Loucy (cell line): ENCODE data around the gene TRAF2.

Source experiments
- EZH2phosphoT487 ChIP-seq: fragments of 200-600 bp; IDR thresholded peaks from 2 replicates; pipeline ENCODE4 v1.6.1; 2018; ENCODE audit warnings: antibody characterized with exemption, mild to moderate bottlenecking, moderate library complexity, borderline replicate concordance
- TF ChIP-seq, protein P1 (sequence below): fragments of 200-600 bp; sonication (generic); conservative IDR thresholded peaks from 2 replicates; pipeline ENCODE4 v1.5.1; 2014; ENCODE audit warnings: mild to moderate bottlenecking, antibody characterized with exemption, low read length

DNA sequence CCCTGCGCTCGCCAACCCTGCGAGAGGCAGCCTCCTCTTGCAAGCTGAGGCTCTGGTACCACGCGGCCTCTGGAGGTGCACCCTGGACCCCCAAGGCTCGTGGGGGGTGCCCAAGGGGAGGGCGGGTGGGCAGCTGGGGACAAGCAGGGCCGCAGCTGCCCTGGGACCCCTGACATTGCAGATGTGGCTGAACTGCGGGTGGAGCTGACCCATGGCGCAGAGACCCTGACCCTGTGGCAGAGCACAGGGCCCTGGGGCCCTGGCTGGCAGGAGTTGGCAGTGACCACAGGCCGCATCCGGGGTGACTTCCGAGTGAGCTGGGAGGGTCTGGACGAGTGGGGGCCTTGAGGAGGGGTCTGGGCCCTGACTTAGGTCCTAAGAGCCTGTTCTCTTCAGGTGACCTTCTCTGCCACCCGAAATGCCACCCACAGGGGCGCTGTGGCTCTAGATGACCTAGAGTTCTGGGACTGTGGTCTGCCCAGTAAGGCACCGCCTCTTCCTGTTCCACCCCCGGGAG lies 32.7 kb upstream of the TRAF2 start:
- TF ChIP-seq, protein P1, sequence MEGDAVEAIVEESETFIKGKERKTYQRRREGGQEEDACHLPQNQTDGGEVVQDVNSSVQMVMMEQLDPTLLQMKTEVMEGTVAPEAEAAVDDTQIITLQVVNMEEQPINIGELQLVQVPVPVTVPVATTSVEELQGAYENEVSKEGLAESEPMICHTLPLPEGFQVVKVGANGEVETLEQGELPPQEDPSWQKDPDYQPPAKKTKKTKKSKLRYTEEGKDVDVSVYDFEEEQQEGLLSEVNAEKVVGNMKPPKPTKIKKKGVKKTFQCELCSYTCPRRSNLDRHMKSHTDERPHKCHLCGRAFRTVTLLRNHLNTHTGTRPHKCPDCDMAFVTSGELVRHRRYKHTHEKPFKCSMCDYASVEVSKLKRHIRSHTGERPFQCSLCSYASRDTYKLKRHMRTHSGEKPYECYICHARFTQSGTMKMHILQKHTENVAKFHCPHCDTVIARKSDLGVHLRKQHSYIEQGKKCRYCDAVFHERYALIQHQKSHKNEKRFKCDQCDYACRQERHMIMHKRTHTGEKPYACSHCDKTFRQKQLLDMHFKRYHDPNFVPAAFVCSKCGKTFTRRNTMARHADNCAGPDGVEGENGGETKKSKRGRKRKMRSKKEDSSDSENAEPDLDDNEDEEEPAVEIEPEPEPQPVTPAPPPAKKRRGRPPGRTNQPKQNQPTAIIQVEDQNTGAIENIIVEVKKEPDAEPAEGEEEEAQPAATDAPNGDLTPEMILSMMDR, result no peak
- no peak for TF ChIP-seq EZH2phosphoT487
